ENCODE data around the gene SLC35C1.
"Not testable (repeated sequence)": the region's sequence is repeated elsewhere in the genome, so short reads cannot be mapped to it uniquely, and the experiment has no call there.

SLC35C1 gene

DNA sequence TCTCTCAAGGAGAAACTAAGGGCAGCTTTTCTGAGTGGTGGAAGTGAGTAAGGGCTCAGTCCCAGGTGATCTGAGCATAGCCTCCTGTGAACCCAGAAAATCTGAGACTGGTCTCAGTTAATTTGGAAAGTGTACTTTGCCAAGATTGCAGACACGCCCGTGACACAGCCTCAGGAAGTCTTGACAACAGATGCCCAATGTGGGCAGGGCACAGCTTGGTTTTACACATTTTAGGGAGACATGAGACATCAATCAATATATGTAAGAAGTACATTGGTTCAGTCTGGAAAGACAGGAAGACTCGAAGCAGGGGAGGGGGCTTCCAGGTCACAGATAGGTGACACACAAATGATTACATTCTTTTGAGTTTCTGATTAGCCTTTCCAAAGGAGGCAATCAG lies 28.8 kb downstream of the SLC35C1 start:
- Histone ChIP-seq H3K36me3 (ENCODE audit: control insufficient read depth, insufficient read depth, low read length, severe bottlenecking) (no peaks in the 10 kb centered on the region), H3K9me3 (ENCODE audit: control insufficient read depth, low read length) (no peaks in the 10 kb centered on the region), H3K9ac (ENCODE audit: low read length) (no peak overlapping the region), H3K4me1 (ENCODE audit: control insufficient read depth, insufficient read depth, low read length) (peaks cover 6% of the 10 kb centered on the region), H3K27me3 (replicated peaks; ENCODE audit: control insufficient read depth, insufficient read depth, low read length) (peaks cover 27% of the 10 kb centered on the region), H3K4me3 (ENCODE audit: low read length) (no peak overlapping the region)
- no peak for DNase-seq (ENCODE audit: low read depth)

DNA sequence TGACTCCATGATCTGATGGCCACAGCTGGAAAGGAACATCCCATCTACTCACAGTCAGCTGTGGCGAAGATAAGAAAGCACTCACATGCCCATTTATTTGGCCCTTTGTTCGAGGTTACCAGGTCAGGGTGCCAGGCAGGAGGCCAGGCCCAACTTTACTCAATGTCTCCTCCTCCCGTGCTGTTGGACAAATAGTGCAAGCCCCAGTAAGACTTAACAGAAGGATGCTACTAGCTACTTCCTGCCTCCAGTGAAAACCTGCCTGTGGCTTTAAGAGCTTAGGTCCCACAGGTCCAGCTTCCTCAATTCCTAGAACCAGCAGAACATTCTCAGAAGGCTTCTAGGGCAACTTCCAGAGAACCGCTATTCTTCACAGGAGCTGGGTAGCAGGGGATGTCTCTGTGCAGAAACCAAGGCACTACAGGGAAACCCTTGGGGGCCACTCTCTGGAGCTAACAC lies 29.4 kb downstream of the SLC35C1 start:
- no peak overlapping the region for H3K4me3 ChIP-seq (ENCODE audit: low read length)
- peaks cover 3% of the 10 kb centered on the region for H3K4me1 ChIP-seq (ENCODE audit: control insufficient read depth, insufficient read depth, low read length)
- H3K9me3 ChIP-seq (ENCODE audit: control insufficient read depth, low read length) = no peaks in the 10 kb centered on the region
- no peak overlapping the region for H3K9ac ChIP-seq (ENCODE audit: low read length)
- H3K27me3 ChIP-seq (replicated peaks; ENCODE audit: control insufficient read depth, insufficient read depth, low read length) = peaks cover 27% of the 10 kb centered on the region
- no peak for DNase-seq (ENCODE audit: low read depth)
- H3K36me3 ChIP-seq (ENCODE audit: control insufficient read depth, insufficient read depth, low read length, severe bottlenecking) = no peaks in the 10 kb centered on the region

DNA sequence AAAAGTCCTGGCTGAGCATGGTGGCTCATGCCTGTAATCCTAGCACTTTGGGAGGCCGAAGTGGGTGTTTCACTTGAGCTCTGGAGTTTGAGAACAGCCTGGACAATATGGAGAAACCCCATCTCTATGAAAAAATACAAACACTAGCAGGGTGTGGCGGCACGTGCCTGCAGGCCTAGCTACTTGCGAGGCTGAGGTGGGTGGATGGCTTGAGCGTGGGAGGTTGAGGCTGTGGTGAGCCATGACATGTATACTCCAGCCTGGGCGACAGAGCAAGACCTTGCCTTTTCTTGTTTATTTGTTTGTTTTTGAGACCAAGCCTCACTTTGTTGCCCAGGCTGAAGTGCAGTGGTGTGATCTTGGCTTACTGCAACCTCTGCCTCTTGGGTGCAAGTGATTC lies 34.3 kb downstream of the SLC35C1 start:
- no peaks in the 10 kb centered on the region for H3K9me3 ChIP-seq (ENCODE audit: control insufficient read depth, low read length)
- H3K27me3 ChIP-seq (replicated peaks; ENCODE audit: control insufficient read depth, insufficient read depth, low read length) = peaks cover 11% of the 10 kb centered on the region
- H3K4me3 ChIP-seq (ENCODE audit: low read length) = no peak overlapping the region
- no peak for DNase-seq (ENCODE audit: low read depth)
- H3K9ac ChIP-seq (ENCODE audit: low read length) = no peak overlapping the region
- H3K4me1 ChIP-seq (ENCODE audit: control insufficient read depth, insufficient read depth, low read length) = peaks cover 6% of the 10 kb centered on the region
- no peaks in the 10 kb centered on the region for H3K36me3 ChIP-seq (ENCODE audit: control insufficient read depth, insufficient read depth, low read length, severe bottlenecking)

DNA sequence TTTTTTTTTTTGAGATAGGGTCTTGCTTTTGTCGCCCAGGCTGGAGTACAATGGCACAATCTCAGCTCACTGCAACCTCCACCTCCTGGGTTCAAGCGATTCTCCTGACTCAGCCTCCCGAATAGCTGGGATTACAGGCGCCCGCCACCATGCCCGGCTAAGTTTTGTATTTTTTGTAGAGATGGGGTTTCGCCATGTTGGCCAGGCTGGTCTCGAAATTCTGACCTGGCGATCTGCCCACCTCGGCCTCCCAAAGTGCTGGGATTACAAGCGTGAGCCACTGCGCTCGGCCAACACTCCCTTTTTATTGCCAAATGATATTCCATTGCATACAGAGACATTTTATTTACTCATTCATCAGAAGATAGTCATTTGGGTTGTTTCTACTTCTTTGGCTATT lies 35.3 kb downstream of the SLC35C1 start:
- not testable (repeated sequence) for H3K9me3 ChIP-seq (ENCODE audit: control insufficient read depth, low read length); DNase-seq (ENCODE audit: low read depth); H3K4me1 ChIP-seq (ENCODE audit: control insufficient read depth, insufficient read depth, low read length); H3K9ac ChIP-seq (ENCODE audit: low read length); H3K4me3 ChIP-seq (ENCODE audit: low read length); H3K36me3 ChIP-seq (ENCODE audit: control insufficient read depth, insufficient read depth, low read length, severe bottlenecking); H3K27me3 ChIP-seq (replicated peaks; ENCODE audit: control insufficient read depth, insufficient read depth, low read length)

DNA sequence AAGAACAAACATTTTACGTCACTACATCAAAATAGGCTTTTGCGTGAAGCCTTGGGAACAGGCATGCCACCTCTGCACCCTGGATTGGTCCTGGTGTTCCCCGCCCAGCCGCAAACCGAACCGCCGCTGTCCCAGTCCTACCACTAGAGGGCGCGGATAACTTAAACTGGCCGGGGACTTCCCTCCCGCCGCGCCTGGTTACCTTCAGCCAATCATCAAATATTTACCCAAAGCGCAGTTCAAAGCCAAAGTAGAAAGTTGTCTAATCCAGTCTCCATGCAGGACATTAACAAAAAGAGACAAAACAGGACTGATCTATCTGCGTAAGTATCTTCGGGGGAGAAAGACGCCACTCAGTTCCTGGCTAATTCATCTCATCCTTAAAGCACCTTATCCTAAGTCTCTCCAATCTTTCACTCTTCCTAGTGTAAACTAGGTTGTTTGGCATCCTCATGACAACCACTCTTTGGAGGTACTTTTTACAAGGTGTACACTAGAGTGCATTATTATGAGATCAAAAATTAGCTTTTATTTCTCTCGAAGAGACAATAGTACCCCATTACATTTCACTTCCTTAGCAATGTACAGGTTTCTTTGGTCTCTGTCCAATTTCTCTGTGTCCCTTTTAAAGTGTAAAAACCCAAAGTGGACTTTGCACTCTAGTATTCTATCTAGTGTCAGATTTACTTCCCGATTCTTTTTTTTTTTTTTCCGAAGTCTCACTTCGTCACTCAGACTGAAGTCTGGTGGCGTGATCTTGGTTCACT lies 38.4 kb downstream of the SLC35C1 start:
- H3K36me3 ChIP-seq (ENCODE audit: control insufficient read depth, insufficient read depth, low read length, severe bottlenecking) = no peaks in the 10 kb centered on the region
- H3K9me3 ChIP-seq (ENCODE audit: control insufficient read depth, low read length) = no peaks in the 10 kb centered on the region
- peaks cover 16% of the 10 kb centered on the region for H3K4me1 ChIP-seq (ENCODE audit: control insufficient read depth, insufficient read depth, low read length)
- DNase-seq (ENCODE audit: low read depth) = peak; percentile 98
- H3K27me3 ChIP-seq (replicated peaks; ENCODE audit: control insufficient read depth, insufficient read depth, low read length) = no peaks in the 10 kb centered on the region
- no peak overlapping the region for H3K4me3 ChIP-seq (ENCODE audit: low read length)
- peak overlapping the region; percentile 22 for H3K9ac ChIP-seq (ENCODE audit: low read length)

DNA sequence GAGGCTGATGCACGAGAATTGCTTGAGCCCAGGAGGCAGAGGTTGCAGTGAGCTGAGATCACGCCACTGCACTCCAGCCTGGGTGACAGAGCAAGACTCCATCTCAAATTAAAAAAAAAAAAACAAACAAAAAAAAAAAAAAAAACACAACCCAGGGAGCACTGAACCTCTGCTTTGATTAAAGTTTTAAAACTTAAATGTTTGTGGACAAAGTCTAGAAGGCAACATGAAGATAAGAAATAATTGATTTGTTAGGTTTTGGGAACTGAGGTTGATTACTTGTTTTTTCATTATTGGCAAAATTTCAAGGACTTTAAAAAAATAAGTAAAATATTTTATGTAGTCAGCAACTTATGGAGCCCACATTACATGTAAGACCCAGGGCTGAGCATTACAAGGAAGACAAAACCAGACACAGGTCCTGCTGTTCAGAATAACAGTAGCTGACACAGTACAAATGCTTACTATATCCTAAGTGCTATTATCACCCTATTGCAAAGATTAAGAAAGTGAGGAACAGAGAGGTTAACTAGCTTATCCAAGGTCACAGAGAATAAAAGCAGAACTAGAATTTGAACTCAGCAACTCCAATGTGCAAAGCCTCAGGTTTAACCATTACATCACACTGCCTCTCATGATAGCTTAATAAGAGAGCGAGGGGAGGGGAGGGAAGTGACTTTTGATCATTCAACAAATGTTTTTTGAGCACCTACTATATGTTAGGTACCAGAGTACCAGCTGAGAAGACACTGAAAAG lies 40.1 kb downstream of the SLC35C1 start:
- no peaks in the 10 kb centered on the region for H3K27me3 ChIP-seq (replicated peaks; ENCODE audit: control insufficient read depth, insufficient read depth, low read length)
- no peaks in the 10 kb centered on the region for H3K9me3 ChIP-seq (ENCODE audit: control insufficient read depth, low read length)
- peaks cover 30% of the 10 kb centered on the region for H3K4me1 ChIP-seq (ENCODE audit: control insufficient read depth, insufficient read depth, low read length)
- H3K9ac ChIP-seq (ENCODE audit: low read length) = no peak overlapping the region
- H3K36me3 ChIP-seq (ENCODE audit: control insufficient read depth, insufficient read depth, low read length, severe bottlenecking) = no peaks in the 10 kb centered on the region
- DNase-seq (ENCODE audit: low read depth) = no peak
- no peak overlapping the region for H3K4me3 ChIP-seq (ENCODE audit: low read length)

DNA sequence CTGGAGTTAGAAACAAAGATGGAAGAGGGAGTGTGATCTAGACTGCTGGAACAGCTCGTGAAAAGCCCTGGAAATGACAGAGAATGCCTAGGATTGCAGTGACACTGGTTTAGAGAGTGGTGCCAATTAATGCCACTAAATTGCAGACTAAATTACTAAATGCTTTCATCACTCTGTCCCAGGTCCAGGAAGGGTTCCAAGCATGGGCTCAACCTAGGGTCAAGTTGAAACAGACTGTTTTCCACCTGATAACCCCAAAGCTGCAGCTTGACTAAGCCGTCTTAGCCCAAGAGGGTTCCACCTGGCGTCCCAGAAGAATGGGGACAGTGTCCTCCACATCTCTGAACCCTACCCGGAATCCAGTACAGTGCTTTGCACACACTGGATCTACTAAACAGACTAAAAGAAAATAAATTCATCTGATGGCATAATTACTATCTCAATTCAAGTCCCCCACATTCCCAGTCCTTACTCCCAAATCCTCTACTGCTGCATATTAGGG lies 41.3 kb downstream of the SLC35C1 start:
- H3K4me3 ChIP-seq (ENCODE audit: low read length) = peak overlapping the region; percentile 60
- H3K9ac ChIP-seq (ENCODE audit: low read length) = peak overlapping the region; percentile 13
- H3K9me3 ChIP-seq (ENCODE audit: control insufficient read depth, low read length) = no peaks in the 10 kb centered on the region
- peaks cover 42% of the 10 kb centered on the region for H3K4me1 ChIP-seq (ENCODE audit: control insufficient read depth, insufficient read depth, low read length)
- H3K27me3 ChIP-seq (replicated peaks; ENCODE audit: control insufficient read depth, insufficient read depth, low read length) = no peaks in the 10 kb centered on the region
- H3K36me3 ChIP-seq (ENCODE audit: control insufficient read depth, insufficient read depth, low read length, severe bottlenecking) = no peaks in the 10 kb centered on the region
- DNase-seq (ENCODE audit: low read depth) = no peak

DNA sequence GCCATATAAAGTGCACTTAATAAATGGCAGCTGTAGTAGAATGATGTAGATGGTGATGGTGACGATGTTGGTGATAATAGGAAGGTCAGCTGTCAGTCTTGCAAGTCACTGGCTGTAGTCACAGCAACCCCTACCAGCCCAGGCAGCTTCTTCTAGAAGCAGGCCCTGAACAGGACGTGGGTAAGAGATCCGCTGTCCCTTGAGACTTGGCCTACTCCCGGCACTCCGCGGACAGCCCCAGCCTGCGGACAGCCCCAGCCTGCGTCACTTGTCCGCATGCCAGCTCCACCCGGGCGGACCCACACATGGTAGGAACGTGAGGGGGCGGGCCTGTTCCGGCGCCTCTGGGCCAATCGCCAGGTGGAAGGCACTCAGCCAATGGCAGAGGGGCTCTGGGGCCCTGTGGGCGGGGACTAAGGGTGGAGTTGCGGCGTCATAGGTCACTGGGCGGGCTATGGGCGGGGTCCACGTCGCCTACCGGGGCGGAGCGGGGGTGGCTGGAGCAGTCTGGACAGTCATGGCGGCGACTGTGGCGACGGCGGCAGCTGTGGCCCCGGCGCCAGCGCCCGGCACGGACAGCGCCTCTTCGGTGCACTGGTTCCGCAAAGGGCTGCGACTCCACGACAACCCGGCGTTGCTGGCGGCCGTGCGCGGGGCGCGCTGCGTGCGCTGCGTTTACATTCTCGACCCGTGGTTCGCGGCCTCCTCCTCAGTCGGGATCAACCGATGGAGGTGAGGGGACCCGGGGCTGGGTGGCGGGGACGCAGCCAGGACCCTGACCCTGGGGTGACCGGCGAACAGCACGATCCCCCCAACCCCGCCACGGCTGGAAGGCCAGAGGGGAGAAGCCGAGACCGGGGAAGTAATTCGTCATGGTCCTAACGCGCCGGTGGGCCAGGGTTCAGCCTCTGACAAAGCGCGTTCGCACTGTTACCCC lies 42.3 kb downstream of the SLC35C1 start, which contains the start of gene CRY2:
TSS of gene CRY2 (plus strand) at position 502 of the 937 bp plus-strand sequence. CDS start at position 518, 16 bp downstream.
- Histone ChIP-seq H3K36me3 (ENCODE audit: control insufficient read depth, insufficient read depth, low read length, severe bottlenecking) (no peaks in the 10 kb centered on the region), H3K4me1 (ENCODE audit: control insufficient read depth, insufficient read depth, low read length) (peaks cover 53% of the 10 kb centered on the region), H3K27me3 (replicated peaks; ENCODE audit: control insufficient read depth, insufficient read depth, low read length) (no peaks in the 10 kb centered on the region), H3K9ac (ENCODE audit: low read length) (peak within 1 kb of the TSS; percentile 97), H3K4me3 (ENCODE audit: low read length) (peak within 1 kb of the TSS; percentile 91), H3K9me3 (ENCODE audit: control insufficient read depth, low read length) (no peaks in the 10 kb centered on the region)
- peak; percentile 99 for DNase-seq (ENCODE audit: low read depth)

DNA sequence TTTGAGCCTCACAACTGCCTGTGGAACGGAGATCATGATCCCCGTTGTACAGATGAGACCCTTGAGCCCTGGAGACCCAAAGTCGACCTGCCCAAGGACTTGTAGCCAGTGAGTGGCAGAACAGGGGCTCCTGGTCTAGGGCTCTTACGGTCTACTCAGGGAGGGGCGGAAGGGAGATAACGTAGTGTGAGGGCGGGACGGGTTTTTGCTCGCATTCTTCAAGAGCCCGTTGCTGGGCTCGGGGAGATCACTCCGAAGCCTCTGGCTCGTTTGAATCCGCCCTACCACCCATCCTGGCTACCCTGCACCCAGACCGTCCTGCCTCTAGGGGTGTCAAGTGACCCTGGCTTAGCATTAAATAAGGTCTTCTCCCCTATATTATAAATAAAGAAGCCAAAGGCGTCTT lies 43.0 kb downstream of the SLC35C1 start:
- DNase-seq (ENCODE audit: low read depth) = peak; percentile 80
- Histone ChIP-seq H3K4me1 (ENCODE audit: control insufficient read depth, insufficient read depth, low read length) (peaks cover 59% of the 10 kb centered on the region), H3K36me3 (ENCODE audit: control insufficient read depth, insufficient read depth, low read length, severe bottlenecking) (no peaks in the 10 kb centered on the region), H3K9ac (ENCODE audit: low read length) (peak overlapping the region; percentile 97), H3K4me3 (ENCODE audit: low read length) (peak overlapping the region; percentile 91), H3K9me3 (ENCODE audit: control insufficient read depth, low read length) (no peaks in the 10 kb centered on the region), H3K27me3 (replicated peaks; ENCODE audit: control insufficient read depth, insufficient read depth, low read length) (no peaks in the 10 kb centered on the region)

DNA sequence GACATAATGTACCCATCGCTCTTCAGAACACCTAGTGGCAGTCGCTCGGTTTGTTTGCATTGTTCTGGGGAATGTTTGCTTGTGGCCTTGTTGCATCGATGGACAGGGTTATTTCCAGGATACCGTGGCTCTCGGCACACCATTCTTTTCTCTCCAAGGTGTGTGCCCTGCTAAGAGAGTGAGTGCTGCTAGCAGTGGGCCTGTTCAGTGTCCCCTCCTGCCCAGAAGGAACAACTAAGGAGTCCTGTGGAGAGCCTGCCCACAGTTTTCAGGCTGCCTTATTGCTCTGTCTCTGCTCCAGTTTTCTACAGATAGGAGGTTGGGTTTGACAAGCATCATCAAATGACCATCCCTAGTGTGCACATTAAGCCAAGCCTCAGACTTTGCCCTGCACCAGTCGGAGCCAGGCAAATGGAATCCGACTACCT lies 43.7 kb downstream of the SLC35C1 start:
- peak overlapping the region; percentile 91 for H3K4me3 ChIP-seq (ENCODE audit: low read length)
- H3K9me3 ChIP-seq (ENCODE audit: control insufficient read depth, low read length) = no peaks in the 10 kb centered on the region
- no peaks in the 10 kb centered on the region for H3K27me3 ChIP-seq (replicated peaks; ENCODE audit: control insufficient read depth, insufficient read depth, low read length)
- peaks cover 64% of the 10 kb centered on the region for H3K4me1 ChIP-seq (ENCODE audit: control insufficient read depth, insufficient read depth, low read length)
- H3K9ac ChIP-seq (ENCODE audit: low read length) = peak overlapping the region; percentile 97
- DNase-seq (ENCODE audit: low read depth) = no peak
- H3K36me3 ChIP-seq (ENCODE audit: control insufficient read depth, insufficient read depth, low read length, severe bottlenecking) = peaks cover 3% of the 10 kb centered on the region
